HepG2 (cell line): ENCODE results near the gene UBE4A. TPM values are rescaled to one million over a fixed set of nuclear protein-coding genes. Genes with fewer than 3 reads are reported as not detected.

Source experiments
- CHD4 ChIP-seq: fragments of 200-600 bp; sonication (generic); IDR thresholded peaks from 2 replicates; pipeline ENCODE4 v1.7.0; 2017; ENCODE audit warnings: mild to moderate bottlenecking, low read length, borderline replicate concordance
- HDAC6 ChIP-seq: fragments of 200-600 bp; sonication (generic); IDR thresholded peaks from 2 replicates; pipeline ENCODE4 v1.7.0; 2017; ENCODE audit warnings: mild to moderate bottlenecking, antibody characterized with exemption, low read length, low read depth
- MAX ChIP-seq: IDR thresholded peaks from 2 replicates; pipeline ENCODE4 v1.6.1; 2012; ENCODE audit warnings: inconsistent platforms
- MNT ChIP-seq: fragments of 450-650 bp; IDR thresholded peaks from 2 replicates; pipeline ENCODE4 v1.6.1; 2016
- ZNF18 ChIP-seq: sonication (generic); formaldehyde crosslinking; IDR thresholded peaks from 2 replicates; pipeline ENCODE4 v1.8.0; 2022; ENCODE audit warnings: mild to moderate bottlenecking, missing genetic modification reagents; ENCODE audit not compliant: insufficient replicate concordance
- ZNF691 ChIP-seq: sonication (generic); formaldehyde crosslinking; IDR thresholded peaks from 2 replicates; pipeline ENCODE4 v1.4.0; 2020; ENCODE audit warnings: missing genetic modification reagents, low read depth, mild to moderate bottlenecking, borderline replicate concordance
- ZNF879 ChIP-seq: sonication (generic); formaldehyde crosslinking; IDR thresholded peaks from 2 replicates; pipeline ENCODE4 v1.8.1; 2023; ENCODE audit warnings: missing genetic modification reagents
- polyA plus RNA-seq, 8 experiments: library from polyadenylated mRNA; depleted of rRNA in 3 of 8; stranded (reverse) in 7 of 8; unstranded in 1 of 8; fragments of >200 nt; fragmentation: Illumina TruSeq in 4 of 8; extraction: Trizol in 4 of 8; gene quantifications; 2 replicates each; pipeline versions ENCODE4 v1.2.1 to v1.2.3, GENCODE V29; 2011 to 2016; ENCODE audit warnings: low read depth in 4 of 8, missing spikeins in 1 of 8, mixed read lengths in 1 of 8; ENCODE audit not compliant: insufficient read depth in 1 of 8
- total RNA-seq, 5 experiments: library from RNA; depleted of rRNA; stranded (reverse); fragments of >200 nt; fragmentation: Illumina TruSeq; extraction: Trizol; gene quantifications; 2 replicates each; pipeline ENCODE4 v1.2.3, GENCODE V29; 2016; ENCODE audit warnings: low read depth in 1 of 5
- TF ChIP-seq, protein P1 (sequence below): sonication (generic); formaldehyde crosslinking; IDR thresholded peaks from 2 replicates; pipeline ENCODE4 v1.4.0; 2020; ENCODE audit warnings: mild to moderate bottlenecking, missing genetic modification reagents
- TF ChIP-seq, protein P2 (sequence below): IDR thresholded peaks from 2 replicates; pipeline ENCODE4 v1.4.0; 2020; ENCODE audit warnings: mild to moderate bottlenecking, missing genetic modification reagents
- TF ChIP-seq, protein P3 (sequence below): sonication (generic); formaldehyde crosslinking; IDR thresholded peaks from 2 replicates; pipeline ENCODE4 v1.5.0; 2020; ENCODE audit warnings: missing genetic modification reagents

Gene UBE4A
- total and polyA plus RNA-seq, 2 of the 13 experiments (the other 11 are each of a cell fraction or from before 2014, with no cell fraction given) = 15.1 to 32.7 TPM

DNA sequence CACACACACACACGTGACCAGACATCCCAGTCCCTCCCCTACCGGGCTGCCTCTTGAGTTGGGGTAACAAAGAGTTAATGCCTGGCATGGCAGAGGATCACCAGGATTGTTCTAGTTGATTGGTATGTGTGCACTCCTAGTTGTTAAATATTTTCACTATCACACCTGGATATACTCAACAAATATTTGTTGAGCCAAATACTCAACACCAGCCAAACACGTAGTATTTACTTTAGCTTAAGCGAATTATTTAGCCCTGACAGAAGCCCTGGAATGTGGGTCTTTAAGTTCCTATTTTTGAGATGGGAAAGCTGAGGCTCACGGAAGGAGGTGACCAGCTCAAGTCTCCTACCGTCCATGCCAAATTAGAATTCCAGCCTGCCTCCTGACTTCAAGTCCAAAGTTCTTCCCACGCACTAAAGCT is 44.4 kb upstream of the UBE4A start (continued):
- TF ChIP-seq, protein P1, sequence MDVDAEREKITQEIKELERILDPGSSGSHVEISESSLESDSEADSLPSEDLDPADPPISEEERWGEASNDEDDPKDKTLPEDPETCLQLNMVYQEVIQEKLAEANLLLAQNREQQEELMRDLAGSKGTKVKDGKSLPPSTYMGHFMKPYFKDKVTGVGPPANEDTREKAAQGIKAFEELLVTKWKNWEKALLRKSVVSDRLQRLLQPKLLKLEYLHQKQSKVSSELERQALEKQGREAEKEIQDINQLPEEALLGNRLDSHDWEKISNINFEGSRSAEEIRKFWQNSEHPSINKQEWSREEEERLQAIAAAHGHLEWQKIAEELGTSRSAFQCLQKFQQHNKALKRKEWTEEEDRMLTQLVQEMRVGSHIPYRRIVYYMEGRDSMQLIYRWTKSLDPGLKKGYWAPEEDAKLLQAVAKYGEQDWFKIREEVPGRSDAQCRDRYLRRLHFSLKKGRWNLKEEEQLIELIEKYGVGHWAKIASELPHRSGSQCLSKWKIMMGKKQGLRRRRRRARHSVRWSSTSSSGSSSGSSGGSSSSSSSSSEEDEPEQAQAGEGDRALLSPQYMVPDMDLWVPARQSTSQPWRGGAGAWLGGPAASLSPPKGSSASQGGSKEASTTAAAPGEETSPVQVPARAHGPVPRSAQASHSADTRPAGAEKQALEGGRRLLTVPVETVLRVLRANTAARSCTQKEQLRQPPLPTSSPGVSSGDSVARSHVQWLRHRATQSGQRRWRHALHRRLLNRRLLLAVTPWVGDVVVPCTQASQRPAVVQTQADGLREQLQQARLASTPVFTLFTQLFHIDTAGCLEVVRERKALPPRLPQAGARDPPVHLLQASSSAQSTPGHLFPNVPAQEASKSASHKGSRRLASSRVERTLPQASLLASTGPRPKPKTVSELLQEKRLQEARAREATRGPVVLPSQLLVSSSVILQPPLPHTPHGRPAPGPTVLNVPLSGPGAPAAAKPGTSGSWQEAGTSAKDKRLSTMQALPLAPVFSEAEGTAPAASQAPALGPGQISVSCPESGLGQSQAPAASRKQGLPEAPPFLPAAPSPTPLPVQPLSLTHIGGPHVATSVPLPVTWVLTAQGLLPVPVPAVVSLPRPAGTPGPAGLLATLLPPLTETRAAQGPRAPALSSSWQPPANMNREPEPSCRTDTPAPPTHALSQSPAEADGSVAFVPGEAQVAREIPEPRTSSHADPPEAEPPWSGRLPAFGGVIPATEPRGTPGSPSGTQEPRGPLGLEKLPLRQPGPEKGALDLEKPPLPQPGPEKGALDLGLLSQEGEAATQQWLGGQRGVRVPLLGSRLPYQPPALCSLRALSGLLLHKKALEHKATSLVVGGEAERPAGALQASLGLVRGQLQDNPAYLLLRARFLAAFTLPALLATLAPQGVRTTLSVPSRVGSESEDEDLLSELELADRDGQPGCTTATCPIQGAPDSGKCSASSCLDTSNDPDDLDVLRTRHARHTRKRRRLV (CRISPR knock-in tag) = no peak
- TF ChIP-seq MAX (peak; percentile 41; the same call in 1 of the 2 replicates), ZNF879 (CRISPR knock-in tag) (no peak), ZNF18 (CRISPR knock-in tag) (no peak), HDAC6 (no peak), CHD4 (no peak), MNT (no peak), ZNF691 (no peak)
- TF ChIP-seq, protein P2, sequence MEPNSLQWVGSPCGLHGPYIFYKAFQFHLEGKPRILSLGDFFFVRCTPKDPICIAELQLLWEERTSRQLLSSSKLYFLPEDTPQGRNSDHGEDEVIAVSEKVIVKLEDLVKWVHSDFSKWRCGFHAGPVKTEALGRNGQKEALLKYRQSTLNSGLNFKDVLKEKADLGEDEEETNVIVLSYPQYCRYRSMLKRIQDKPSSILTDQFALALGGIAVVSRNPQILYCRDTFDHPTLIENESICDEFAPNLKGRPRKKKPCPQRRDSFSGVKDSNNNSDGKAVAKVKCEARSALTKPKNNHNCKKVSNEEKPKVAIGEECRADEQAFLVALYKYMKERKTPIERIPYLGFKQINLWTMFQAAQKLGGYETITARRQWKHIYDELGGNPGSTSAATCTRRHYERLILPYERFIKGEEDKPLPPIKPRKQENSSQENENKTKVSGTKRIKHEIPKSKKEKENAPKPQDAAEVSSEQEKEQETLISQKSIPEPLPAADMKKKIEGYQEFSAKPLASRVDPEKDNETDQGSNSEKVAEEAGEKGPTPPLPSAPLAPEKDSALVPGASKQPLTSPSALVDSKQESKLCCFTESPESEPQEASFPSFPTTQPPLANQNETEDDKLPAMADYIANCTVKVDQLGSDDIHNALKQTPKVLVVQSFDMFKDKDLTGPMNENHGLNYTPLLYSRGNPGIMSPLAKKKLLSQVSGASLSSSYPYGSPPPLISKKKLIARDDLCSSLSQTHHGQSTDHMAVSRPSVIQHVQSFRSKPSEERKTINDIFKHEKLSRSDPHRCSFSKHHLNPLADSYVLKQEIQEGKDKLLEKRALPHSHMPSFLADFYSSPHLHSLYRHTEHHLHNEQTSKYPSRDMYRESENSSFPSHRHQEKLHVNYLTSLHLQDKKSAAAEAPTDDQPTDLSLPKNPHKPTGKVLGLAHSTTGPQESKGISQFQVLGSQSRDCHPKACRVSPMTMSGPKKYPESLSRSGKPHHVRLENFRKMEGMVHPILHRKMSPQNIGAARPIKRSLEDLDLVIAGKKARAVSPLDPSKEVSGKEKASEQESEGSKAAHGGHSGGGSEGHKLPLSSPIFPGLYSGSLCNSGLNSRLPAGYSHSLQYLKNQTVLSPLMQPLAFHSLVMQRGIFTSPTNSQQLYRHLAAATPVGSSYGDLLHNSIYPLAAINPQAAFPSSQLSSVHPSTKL (CRISPR knock-in tag) = peak; percentile 34; the same call in 1 of the 2 replicates
- TF ChIP-seq, protein P3, sequence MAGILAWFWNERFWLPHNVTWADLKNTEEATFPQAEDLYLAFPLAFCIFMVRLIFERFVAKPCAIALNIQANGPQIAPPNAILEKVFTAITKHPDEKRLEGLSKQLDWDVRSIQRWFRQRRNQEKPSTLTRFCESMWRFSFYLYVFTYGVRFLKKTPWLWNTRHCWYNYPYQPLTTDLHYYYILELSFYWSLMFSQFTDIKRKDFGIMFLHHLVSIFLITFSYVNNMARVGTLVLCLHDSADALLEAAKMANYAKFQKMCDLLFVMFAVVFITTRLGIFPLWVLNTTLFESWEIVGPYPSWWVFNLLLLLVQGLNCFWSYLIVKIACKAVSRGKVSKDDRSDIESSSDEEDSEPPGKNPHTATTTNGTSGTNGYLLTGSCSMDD (CRISPR knock-in tag) = no peak
